NCI-H146 treated with DMSO at 0.1 percent for 48 hours (cell line): ENCODE data around the gene THAP4.

Experiments used
- DNase-seq: peaks from one replicate; lab custom pipeline; 2025; ENCODE audit not compliant: unreplicated experiment; lab: John Stamatoyannopoulos, UW

THAP4 gene

DNA sequence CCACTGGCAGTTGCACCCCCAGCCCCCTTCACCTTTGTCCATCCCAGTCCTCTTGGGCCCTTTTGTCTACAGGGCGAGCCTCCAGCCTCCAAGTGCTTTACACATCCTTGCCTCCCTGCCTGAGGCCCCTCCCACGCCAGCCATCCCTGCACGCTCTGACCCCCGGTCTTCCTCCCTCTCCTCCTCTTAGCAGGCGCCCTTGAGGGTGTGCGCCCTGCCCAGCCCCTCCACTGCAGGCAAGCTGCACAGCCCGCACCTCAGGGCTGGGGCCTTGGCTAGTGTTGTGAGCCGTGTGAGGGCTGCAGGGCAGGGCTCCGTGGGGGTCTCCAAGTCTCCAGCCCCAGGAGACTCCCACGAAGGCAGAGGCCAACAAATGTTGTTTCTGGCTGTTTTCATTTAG, 71.5 kb downstream of the THAP4 start:
- DNase-seq: no peak

DNA sequence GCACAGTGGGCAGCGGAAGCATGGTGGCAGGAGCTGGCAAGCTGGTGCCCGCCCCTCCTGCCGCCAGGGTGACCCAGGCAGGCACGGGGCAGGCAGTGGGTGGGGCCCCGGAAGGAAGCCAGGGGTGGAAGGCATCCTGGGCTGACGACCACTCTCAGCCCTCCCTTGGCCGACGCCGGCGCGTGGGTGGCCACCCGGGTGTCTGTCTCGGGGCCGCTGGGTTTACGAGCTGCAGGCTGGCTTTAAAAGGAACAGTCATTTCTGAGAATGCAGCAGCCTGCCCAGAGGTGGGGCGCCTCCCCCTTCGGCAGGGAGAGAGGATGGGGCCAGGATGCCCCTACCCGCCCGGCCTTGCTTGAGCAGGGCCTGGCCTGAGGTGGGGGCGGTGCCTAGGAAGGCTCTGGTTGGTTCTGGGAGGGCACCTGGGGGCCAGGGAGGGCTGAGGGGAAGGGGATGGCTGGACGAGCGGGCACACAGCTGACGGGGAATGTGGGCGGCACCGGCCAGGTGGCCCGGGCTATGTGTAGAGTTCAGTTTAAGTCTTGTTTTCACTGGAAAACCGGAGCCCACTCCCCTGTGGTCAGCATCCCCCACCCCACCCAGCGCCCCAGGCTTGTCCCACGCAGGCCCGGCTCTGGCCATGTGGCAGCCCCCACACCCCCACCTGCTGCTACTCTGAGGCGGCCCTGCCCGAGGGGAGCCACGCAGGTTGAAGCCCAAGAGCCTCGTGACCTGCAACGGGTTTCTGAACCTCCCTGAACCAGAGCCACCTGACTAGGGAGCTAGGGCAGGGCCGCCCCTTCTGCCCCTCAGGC, 72.2 kb downstream of the THAP4 start:
- DNase-seq: no peak

DNA sequence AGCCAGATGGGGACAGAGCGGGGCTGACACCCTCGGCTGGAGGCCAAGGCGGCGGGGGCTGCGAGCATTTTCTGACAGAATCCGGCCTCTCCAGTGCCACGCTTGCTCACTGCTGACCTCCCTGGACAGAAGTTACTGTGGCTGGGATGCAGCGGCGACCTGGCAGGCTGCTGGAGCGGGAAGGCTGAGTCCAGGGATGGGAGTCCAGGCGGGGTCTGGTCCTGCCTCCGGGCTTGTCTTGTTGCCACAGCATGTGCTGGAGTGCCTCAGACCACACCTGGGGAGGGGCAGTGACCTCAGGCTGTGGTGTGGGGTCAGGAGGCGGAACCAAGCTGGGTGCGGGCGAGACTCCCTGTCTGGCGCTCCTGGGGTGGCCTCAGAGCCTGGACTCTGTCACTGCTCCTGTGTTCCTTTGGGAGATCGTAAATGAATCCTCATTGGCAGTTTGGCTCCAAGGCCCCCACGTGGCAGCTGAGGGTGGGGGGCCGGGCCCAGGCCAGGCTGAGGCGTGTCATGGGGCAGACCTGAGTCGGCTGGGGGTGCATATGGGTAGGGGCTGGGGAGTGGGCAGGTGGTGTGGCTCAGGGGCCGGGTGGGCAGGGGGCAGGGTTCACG, 72.9 kb downstream of the THAP4 start:
- DNase-seq: no peak

DNA sequence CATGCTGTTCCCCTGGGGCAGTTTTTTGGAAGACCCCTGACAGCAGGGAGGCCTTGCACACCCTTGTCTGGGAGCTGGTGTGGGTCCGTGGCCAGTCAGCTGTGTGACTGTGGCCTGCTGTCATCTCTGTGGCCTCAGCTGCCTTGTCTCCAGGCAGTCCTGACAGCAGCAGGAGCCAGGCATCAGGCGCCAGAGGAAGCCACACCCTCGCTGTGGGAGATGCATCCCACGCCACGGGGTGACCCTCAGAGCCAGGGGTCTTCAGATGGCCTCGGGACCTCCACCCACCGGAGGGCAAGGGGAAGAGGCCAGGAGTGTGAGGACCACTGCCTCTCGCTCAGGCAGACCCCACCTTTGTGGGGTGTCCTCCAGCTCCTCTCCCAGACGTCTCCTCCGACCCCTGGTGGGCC, 73.4 kb downstream of the THAP4 start:
- no peak for DNase-seq

DNA sequence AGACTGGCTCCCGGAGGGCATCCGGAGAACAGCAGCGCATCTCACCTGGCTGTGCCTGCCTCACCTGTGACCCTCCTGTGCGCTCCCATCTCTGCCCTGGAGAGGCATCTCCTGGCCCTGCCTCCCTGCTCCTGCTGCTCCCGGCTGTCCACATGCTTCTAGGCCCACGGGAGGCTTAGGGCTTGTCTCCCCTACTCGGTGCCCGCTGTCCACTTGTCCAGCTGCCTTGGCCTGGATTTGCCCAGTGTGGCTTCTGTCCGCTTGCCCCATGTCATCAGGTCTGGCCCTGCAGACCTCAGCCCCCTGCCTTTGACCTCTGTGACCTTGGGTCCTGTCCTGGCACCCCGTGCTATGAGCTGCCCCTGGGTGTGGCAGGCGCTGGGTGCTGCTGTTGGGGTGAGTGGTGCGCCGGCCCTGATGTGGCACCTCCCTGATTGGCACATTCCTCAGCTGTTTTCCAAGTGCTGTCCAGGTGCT, 73.9 kb downstream of the THAP4 start:
- no peak for DNase-seq

DNA sequence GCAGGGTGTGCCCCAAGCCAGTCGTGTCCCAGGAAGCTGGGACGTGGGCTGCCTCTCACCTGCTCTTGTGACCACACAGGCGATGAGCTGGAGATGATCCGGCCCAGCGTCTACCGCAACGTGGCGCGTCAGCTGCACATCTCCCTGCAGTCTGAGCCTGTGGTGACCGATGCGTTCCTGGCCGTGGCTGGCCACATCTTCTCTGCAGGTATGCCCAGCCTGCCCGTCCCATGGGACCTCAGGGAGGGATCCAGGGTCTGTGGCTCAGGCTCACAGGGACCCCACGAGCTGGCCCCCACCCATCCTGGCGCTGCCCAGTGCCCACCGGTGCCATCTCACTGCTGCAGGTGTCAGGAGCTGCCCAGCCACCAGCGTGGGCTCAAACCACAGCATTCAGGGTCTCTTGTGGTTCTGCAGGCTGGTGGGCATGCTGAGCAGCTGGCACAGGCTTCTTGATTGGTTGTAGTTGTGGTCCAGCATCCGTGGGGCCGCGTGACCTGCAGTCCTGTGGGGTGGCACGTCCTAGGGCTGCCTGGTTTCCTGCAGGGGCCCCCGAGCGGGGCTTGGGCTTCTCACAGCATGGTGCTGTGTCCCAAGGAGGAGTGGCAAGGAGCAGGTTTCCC, 74.6 kb downstream of the THAP4 start:
- no peak for DNase-seq

DNA sequence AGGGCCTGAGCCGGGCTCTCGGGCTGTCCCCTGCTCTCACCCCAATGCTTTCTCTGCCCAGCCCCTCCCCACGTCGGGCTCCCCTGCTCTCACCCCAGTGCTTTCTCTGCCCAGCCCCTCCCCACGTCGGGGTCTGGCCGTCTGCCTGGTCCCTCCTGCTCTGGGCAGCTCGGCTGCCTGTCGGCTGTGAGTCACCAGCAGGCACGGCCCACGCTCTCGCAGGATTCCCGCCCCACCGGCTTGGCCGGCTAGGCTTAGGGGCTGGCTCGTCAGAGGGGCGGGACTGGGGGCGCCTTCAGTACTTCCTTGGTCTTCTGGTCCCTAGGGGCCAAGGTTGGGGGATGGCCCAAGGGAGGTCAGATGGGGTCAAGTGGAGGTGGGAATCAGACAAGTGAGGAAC, 75.1 kb downstream of the THAP4 start:
- DNase-seq: no peak

DNA sequence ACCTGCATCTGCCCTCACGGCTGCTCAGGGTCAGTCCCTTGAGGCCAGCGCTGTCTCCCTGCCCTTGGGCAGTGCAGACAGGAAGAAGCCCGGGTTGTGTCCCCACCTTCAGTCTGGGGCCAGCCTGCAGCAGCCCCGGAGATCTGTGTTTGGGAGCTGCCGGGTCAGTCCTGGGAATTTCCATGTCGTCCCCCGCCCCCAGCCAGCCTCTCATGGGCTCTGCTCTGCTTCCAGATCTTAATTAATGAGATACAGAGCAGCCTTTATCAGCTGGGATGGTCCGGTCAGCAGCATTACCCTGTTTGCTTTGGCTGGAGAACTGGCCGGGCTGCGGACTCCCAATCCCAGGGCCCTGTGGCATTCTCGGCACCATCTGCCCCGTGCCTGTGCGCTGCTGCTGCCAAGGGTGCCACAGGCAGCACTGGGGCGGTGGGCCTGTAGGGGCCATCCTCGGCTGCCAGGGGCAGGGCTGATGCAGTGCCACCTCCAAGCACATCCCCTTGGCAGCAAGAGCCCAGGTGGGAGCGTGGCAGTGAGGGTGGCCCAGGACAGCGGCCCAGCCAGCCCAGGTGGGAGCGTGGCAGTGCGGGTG, 76.0 kb downstream of the THAP4 start:
- no peak for DNase-seq

DNA sequence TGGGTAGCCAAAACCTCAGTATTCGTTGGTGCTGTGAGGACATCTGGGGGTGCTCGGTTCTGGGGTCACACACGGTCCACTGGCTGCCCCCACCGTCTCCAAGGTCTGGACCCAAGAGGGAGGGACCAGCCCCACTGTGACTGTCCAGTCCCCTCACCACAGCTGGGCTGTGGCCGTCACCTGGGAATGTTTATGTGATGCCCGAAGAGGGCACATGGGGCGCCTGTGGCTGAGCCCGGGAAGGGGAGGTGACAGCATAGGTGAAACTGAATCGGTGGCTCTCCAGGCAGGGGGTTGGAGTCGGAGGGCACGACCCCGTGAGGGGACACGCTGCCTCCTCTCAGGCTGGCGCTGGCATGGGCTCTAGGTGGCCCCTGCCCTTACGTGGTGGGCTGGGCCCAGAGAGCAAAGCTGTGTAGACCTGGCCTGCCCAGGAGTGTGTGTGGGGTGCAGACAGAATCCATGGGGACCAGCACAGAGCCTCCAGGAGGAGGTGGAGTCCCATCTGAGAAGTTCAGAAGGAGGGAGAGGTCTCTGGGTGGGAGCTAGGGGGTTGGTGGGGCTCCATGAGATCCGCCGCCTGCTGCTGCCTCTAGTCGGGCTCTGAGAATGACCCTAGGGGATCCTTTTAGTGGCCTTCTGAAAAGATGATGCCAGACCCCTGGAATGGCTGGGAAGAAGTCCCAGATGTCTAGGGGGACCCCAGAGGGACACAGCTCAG, 76.6 kb downstream of the THAP4 start:
- DNase-seq: no peak

DNA sequence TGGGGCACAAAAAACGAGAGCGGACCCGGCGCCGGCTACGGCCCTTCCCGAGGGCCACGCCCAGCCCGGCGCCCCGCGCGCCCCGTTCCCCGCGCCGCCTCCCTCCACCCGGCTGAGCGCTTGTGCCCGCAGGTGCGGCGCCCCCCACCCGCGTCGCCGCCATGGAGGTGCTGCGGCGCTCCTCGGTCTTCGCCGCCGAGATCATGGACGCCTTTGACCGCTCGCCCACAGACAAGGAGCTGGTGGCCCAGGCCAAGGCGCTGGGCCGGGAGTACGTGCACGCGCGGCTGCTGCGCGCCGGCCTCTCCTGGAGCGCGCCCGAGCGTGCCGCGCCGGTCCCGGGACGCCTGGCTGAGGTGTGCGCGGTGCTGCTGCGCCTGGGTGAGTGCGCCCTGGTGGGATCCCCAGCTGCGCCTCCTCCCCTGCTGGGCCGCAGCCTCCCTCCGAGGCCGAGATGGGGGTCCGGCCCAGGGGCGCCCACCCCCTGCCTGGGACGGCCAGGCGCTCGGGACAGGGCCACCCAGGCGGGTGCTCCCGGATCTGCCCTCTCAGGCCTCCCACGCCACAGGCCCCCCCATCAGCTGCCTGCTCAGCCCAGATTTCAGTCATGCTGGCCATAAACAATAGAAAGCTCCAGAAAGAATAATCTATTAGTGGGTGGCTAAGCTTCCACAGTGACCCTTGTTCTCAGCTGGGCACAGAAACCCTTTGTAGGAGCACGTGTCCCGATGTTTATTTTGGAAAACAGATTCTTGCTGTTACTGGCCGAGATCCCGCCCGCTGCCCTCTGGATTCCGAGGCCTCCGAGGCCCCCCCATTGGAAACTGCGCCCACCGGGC, 77.4 kb downstream of the THAP4 start:
- no peak for DNase-seq

DNA sequence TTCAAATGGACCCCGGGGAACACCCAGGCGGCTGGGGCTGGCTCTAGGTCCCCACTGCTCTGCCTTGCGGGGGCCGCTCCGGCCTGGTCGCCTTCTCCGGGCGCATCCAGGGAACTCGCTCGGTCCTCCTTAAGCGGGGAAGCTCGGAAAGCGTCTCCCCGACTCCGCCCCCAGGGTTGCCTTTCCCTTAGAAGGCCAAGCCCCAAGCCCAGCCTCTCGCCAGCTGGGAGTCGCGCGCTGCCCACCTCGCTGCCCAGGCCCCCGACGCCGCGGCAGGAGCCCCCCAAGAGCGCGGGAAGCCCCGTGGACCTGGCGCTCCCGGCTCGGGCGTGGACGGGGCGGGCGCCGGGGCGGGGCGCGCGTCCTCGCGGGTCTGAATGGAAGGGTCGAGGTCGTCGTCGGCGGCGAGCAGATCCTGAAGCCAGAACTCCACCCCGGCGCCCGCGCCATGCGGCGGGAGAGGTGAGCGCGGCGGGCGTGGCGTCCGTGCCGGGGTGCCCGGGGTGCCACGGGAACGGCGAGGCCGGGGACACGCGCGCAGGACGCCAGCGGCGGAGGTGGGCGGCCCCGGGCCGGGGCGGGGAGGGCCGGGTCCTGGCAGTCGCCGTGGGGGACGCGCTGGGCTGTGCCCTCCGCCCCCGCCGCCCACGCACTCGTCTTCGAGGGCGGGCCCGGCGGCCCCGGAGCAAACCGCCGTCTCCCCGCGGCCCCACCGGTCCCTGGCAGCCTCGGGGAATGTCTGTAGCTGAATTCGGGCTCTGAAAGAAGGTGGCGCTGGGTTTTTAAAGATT, 78.2 kb downstream of the THAP4 start, which contains the start of gene BOK:
TSS of gene BOK (plus strand) at position 214 of the 791 bp plus-strand sequence. CDS start 739 bp downstream, outside the sequence.
- DNase-seq: peak; percentile 7

DNA sequence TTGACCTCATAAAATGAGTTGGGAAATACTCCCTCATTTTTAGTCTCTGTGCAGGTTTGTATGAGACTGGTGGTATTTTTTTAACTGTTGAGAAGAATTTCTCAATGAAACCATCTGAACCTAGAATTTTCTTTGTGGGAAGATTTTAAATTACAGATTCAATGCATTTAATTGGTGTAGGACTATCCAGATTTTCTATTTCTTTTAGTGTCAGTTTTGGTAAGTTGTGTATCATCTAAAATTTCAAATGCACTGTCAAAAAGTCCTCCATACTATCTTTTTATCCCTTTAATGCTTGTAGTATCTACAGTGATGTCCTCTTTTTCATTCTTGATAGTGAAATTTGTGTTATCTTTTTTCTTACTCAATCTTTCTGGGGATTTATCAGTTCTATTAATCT, 80.2 kb downstream of the THAP4 start:
- no peak for DNase-seq

DNA sequence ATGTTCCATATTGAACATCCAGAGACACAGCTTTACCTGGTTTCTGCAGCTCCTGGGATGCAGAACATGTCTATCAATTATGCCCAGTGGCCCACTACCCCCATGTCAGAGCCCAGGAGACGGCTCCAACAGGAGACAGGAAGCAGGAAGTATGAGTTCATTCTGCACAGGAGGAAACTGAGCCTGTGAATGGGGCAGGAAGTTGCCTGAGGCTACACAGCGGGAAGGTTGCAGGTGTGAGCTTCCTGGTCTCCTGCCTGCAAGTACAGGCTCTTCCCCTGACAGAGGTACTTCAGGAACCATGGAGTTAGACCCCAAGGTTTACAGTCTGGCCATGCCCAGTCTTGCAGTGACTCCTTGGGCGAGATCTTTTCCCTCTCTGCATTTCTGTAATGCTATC, 81.2 kb downstream of the THAP4 start:
- DNase-seq: peak; percentile 2

DNA sequence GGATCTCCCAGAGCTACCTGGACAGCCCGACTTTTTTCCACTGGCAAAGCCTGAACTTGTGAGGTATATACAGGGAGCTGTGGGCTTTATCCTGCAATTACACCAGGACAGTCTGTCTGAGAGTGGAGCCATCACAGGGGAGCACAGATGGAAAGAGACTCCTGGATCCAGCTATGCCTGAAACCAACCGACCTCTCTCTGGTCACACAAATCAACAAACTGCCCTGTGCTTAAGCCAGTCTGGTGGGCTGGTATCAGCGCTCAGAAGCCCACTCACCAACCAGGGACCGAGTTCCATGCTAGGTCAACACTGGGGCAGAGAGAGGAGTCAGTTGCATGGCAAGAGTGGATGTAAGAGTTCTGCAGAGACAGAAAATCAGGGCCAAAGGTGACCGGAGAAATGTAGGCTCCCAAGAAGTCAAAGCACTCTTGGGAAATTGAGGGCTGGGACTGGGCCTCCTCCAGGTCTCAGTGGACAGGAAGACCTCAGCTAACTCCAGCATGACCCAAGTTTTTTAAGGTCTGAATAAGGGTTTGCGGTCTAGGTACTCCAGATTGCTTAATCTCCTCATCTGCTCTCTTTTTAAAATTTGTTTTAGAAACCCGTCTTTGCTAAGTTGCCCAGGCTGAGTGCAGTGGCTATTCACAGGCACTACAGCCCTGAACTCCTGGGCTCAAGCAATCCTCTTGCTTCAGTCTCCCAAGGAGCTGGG, 82.2 kb downstream of the THAP4 start:
- DNase-seq: no peak

DNA sequence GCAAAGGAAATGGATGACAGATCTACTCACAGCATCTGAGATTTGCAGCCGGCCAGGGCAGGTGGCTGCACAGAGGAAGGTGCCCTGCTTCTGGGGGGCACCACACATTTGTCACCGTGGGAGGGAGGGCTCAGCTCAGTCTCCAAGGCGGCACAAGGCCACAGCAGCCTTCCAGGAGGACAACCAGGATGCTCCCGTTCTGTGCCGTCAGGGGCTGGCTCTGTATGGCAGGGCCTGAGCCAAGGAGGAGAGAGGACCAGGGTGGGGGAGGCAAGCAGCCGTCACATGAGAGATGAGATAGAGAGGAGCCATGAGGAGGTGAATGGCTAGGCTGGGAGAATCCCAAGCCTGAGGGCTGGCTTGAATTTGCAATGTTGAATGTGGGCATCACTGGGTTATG, 83.0 kb downstream of the THAP4 start:
- DNase-seq: no peak

DNA sequence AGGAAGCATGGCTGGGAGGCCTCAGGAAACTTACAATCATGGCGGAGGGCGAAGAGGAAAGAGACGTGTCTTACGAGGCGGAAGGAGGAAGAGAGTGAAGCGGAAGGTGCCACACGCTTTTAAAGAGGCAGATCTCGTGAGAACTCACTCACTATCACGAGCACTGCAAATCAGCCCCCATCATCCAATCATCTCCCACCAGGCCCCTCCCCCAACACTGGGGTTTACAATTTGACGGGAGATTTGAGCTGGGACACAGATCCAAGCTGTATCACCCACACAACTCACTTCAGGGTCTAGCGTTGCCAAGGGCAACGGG, 83.5 kb downstream of the THAP4 start:
- no peak for DNase-seq

DNA sequence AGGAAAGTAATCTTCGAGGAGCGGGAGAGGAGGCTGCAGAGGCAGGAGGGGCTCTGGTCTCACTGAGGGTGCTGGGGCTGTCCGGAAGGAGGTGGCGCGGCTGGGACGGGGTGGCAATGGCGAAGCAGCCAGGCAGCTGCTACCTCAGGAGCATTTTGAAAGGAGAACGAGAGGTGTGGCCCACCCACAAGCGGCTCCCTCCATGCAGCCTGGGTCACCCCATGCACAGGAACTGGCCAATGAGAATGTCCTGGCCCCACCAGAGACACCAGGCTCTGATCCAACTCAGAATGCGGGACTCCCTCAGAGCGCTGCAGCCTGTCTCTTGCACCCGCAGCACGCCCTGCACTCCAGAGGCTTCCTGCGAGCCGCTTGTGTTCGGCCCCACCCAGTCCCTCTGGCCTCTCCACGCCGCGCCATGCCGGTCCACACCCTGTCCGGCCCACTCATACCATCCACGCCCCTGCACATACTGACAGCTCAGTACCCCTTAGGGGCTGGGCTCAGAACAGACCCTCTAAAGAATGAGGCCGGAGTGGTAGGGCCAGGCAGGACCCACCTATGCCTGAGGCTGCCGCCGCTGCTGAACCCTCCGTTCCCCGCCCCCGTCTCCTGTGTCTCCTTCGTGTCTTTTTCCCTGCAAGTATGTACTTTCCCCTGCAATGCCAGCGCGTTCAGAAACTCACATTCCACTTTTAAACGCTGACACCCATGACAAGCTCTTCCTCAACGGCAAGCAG, 84.8 kb downstream of the THAP4 start:
- DNase-seq: no peak

DNA sequence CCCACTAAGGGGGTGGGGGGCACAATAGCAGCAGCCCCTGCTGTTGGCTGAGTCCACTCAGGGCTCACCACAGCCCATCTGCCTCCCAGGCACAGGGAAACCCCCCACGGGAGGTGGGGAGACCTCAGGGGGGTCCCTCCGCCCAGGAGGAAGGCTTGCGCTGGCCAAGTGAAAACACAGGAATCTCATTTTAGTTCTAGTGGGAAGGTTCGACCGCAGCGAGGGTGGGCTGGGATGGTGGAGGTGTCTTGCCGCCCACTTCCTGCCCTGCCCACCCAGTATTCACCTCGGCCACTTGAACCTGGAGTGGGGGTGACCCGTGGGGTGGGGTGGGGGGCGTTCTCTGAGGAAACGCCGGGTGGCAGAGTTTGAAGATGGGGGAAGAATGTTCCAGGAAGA, 85.4 kb downstream of the THAP4 start:
- no peak for DNase-seq
